Ascending aorta (tissue), 2 donors: ENCODE results near the gene GAGE13. TPM values are rescaled to one million over a fixed set of nuclear protein-coding genes. Genes with fewer than 3 reads are reported as not detected.
"Not testable (repeated sequence)": the region's sequence is repeated elsewhere in the genome, so short reads cannot be mapped to it uniquely, and the experiment has no call there.

Source experiments
- DNase-seq, 2 donors: peaks; one replicate each; pipeline ENCODE4 v3.0.0-alpha.2; 2019; ENCODE audit warnings: low spot score in 2 of 2
- H3K27ac ChIP-seq, 2 donors: fragments of 200-600 bp; sonication (generic); one replicate each; pipeline ENCODE4 v1.5.1; 2016 to 2017; ENCODE audit warnings: mild to moderate bottlenecking in 1 of 2
- H3K27me3 ChIP-seq: fragments of 200-600 bp; sonication (generic); one replicate; pipeline ENCODE4 v1.5.1; 2017
- H3K36me3 ChIP-seq, 2 donors: fragments of 200-600 bp; sonication (generic); one replicate each; pipeline ENCODE4 v1.5.1; 2016
- H3K4me1 ChIP-seq, 2 donors: fragments of 200-600 bp; sonication (generic); one replicate each; pipeline ENCODE4 v1.5.1; 2016 to 2017; ENCODE audit warnings: mild to moderate bottlenecking in 1 of 2
- H3K4me3 ChIP-seq, 2 donors: fragments of 200-600 bp; sonication (generic); one replicate each; pipeline ENCODE4 v1.5.1; 2016 to 2017; ENCODE audit warnings: mild to moderate bottlenecking in 1 of 2
- H3K9me3 ChIP-seq, 2 donors: fragments of 200-600 bp; sonication (generic); one replicate each; pipeline ENCODE4 v1.5.1; 2016
- intact Hi-C: fragments of 100-400 bp; cut with DNase I; formaldehyde crosslinking; loops from one replicate; pipeline ENCODE4 v1.15.1; 2023
- total RNA-seq: library from RNA; depleted of rRNA; stranded (reverse); fragments of >200 nt; gene quantifications from one replicate; pipeline ENCODE4 v1.1.0, GENCODE V29; 2016
- TF ChIP-seq, protein P1 (sequence below), 3 experiments: fragments of 200-600 bp in 2 of 3; fragments of 450-650 bp in 1 of 3; sonication (generic) in 2 of 3; IDR thresholded peaks; one replicate each; pipeline ENCODE4 v1.5.1; 2016 to 2019; ENCODE audit warnings: antibody characterized with exemption in 3 of 3, mild to moderate bottlenecking in 1 of 3, moderate library complexity in 1 of 3

GAGE13 gene
- total RNA-seq = not detected

- DNase-seq, H3K9me3 ChIP-seq, H3K36me3 ChIP-seq, intact Hi-C loops, H3K4me3 ChIP-seq, H3K4me1 ChIP-seq, H3K27me3 ChIP-seq, H3K27ac ChIP-seq: not testable (repeated sequence)
These were observed at the start of gene GAGE13 for GRCh38 chrX:49331282-49331681. GAGE13 (plus strand) TSS chrX:49331582; CDS start chrX:49332738, 1,156 bp downstream.

- H3K27me3 ChIP-seq = no peaks in the 10 kb centered on the region
These were observed 48.8 kb upstream of the GAGE13 start for GRCh38 chrX:49282647-49283011.

GRCh38 chrX:49284212-49284611 lies 47.2 kb upstream of the GAGE13 start:
- Histone ChIP-seq H3K36me3 (peaks cover 0 to 4% of the 10 kb centered on the region in 2 donors), H3K4me1 (no peaks in the 10 kb centered on the region), H3K9me3 (no peaks in the 10 kb centered on the region), H3K4me3 (no peak overlapping the region), H3K27me3 (no peaks in the 10 kb centered on the region), H3K27ac (no peak overlapping the region)
- no peak for DNase-seq
- TF ChIP-seq, protein P1, sequence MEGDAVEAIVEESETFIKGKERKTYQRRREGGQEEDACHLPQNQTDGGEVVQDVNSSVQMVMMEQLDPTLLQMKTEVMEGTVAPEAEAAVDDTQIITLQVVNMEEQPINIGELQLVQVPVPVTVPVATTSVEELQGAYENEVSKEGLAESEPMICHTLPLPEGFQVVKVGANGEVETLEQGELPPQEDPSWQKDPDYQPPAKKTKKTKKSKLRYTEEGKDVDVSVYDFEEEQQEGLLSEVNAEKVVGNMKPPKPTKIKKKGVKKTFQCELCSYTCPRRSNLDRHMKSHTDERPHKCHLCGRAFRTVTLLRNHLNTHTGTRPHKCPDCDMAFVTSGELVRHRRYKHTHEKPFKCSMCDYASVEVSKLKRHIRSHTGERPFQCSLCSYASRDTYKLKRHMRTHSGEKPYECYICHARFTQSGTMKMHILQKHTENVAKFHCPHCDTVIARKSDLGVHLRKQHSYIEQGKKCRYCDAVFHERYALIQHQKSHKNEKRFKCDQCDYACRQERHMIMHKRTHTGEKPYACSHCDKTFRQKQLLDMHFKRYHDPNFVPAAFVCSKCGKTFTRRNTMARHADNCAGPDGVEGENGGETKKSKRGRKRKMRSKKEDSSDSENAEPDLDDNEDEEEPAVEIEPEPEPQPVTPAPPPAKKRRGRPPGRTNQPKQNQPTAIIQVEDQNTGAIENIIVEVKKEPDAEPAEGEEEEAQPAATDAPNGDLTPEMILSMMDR (IDR thresholded peaks at IDR 0.05) = no peak
- intact Hi-C loops = no loop called here

More at GRCh38 chrX:49282647-49283011, 48.8 kb upstream of the GAGE13 start:
- no peak overlapping the region for H3K27ac ChIP-seq
- no peaks in the 10 kb centered on the region for H3K4me1 ChIP-seq
- H3K9me3 ChIP-seq = no peaks in the 10 kb centered on the region
- TF ChIP-seq, protein P1 (IDR thresholded peaks at IDR 0.05) = peak in 2 of 3 experiments; percentile 15 to 41
- intact Hi-C loops = no loop called here
- H3K4me3 ChIP-seq = no peak overlapping the region
- H3K36me3 ChIP-seq = peaks cover 0 to 4% of the 10 kb centered on the region in 2 donors
- no peak for DNase-seq

- Histone ChIP-seq H3K9me3 (no peaks in the 10 kb centered on the region), H3K36me3 (peaks cover 0 to 4% of the 10 kb centered on the region in 2 donors), H3K27ac (no peak overlapping the region), H3K4me3 (no peak overlapping the region), H3K4me1 (no peaks in the 10 kb centered on the region), H3K27me3 (no peaks in the 10 kb centered on the region)
- no peak for DNase-seq
- TF ChIP-seq, protein P1 (IDR thresholded peaks at IDR 0.05) = no peak
- intact Hi-C loops = no loop called here
These were observed 45.2 kb upstream of the GAGE13 start for GRCh38 chrX:49286136-49286535.

DNA sequence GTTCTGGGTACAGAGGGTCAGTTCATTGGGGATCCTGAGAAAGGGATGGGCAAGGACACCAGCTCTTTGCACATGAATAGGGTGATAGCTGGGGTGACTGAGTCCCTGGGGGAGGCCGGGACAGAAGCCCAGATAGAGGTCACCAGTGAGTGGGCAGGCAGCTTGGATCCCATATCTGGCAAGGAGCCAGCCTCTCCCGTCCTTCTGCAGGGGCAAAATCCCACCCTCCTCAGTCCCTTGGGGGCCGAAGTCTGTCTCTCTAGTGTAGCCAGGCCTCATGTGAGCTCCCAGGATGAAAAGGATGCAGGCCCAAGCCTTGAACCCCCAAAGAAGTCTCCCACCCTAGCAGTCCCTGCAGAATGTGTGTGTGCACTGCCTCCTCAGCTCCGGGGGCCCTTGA lies 44.8 kb upstream of the GAGE13 start:
- Histone ChIP-seq H3K4me1 (no peaks in the 10 kb centered on the region), H3K27me3 (no peaks in the 10 kb centered on the region), H3K9me3 (no peaks in the 10 kb centered on the region), H3K36me3 (peaks cover 0 to 4% of the 10 kb centered on the region in 2 donors), H3K4me3 (no peak overlapping the region), H3K27ac (no peak overlapping the region)
- DNase-seq = no peak
- TF ChIP-seq, protein P1 (IDR thresholded peaks at IDR 0.05) = no peak
- intact Hi-C loops = no loop called here

DNA sequence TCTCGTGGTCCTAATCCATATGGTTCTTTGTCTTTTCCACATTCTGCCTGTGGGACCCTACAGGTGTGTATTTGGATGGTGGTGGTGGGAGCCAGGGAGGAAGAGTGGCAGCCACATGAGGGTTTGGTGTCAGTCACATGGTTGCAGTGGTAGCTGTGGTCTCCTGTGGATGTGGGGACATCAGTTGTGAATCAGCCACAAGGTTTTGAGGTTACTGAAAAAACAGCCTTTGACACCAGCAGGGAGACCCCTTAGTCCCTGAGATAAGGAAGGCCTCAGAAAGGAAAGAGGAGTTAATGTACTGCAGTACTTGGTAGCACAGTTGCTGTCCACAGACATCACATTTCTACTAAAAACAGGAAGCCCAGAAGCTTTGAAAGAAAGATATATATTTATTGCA lies 43.7 kb upstream of the GAGE13 start:
- no peak for DNase-seq
- Histone ChIP-seq H3K9me3 (no peaks in the 10 kb centered on the region), H3K36me3 (peaks cover 0 to 4% of the 10 kb centered on the region in 2 donors), H3K27ac (no peak overlapping the region), H3K27me3 (no peaks in the 10 kb centered on the region), H3K4me1 (no peaks in the 10 kb centered on the region), H3K4me3 (no peak overlapping the region)
- intact Hi-C loops = no loop called here
- TF ChIP-seq, protein P1 (IDR thresholded peaks at IDR 0.05) = no peak
